GM19193 (cell line): Measurements from ENCODE around the gene SH2B2.
"Not testable (repeated sequence)": the region's sequence is repeated elsewhere in the genome, so short reads cannot be mapped to it uniquely, and the experiment has no call there.

Experiments used
- POLR2A ChIP-seq: IDR thresholded peaks from 4 replicates; pipeline ENCODE4 v1.6.1; 2011; ENCODE audit not compliant: insufficient read depth, insufficient read length; ENCODE audit errors: extremely low read depth

SH2B2 gene

DNA sequence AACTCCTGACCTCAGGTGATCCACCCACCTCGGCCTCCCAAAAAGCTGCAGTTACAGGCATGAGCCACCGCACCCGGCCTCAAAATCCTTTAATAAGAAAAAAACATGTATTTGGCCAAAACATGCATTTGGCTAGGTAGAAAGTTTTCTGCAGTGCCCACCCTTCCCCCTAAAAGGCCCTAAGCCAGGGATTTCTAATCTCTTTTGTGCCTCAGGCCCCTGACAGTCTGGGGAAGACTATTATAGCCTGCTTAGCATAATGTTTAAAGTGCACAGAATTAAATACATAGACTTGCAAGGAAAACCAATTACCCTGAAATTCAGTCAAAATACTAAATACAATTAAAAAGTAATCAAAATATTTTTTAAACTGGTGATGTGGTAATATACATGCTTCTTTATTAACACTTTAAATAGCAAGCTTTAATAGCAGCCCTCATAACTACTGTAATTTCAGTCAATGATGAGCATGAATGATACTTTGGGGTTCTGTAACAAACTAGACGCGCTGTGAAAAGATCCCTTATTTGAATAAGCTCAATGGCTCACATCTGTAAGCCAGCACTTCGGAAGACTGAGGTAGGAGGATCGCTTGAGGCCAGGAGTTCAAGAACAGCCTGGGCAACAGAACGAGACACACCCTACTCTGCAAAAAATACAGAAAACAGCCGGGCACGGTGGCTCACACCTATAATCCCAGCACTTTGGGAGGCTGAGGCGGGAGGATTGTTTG lies 39.7 kb downstream of the SH2B2 start:
- TF ChIP-seq POLR2A: no peak

GRCh38 chr7:102356344-102356743 lies 69.7 kb downstream of the SH2B2 start, which contains the start of gene SPDYE6:
Gene SPDYE6 (minus strand): TSS chr7:102356444. CDS start chr7:102356023, 421 bp downstream.
- TF ChIP-seq POLR2A: not testable (repeated sequence)

GRCh38 chr7:102363549-102364393 lies 77.1 kb downstream of the SH2B2 start:
- TF ChIP-seq POLR2A: peak; percentile 69
